Adrenal gland (tissue), 12 donors: Measurements from ENCODE around the gene MAP2K1. TPM values are rescaled to one million over a fixed set of nuclear protein-coding genes. Genes with fewer than 3 reads are reported as not detected.

Source experiments
- DNase-seq, 7 donors: peaks; one replicate each; pipeline ENCODE4 v3.0.0-alpha.2; 2019 to 2020
- H3K27ac ChIP-seq, 5 donors: fragments of 200-600 bp; sonication (generic) in 4 of 5; 1 replicate in 3 of 5; 2 replicates in 2 of 5; pipeline versions ENCODE4 v1.5.1 to v1.8.0; 2016 to 2020; ENCODE audit warnings: mild to moderate bottlenecking in 1 of 5
- H3K27me3 ChIP-seq: fragments of 200-600 bp; 2 replicates; pipeline ENCODE4 v1.8.0; 2021
- H3K36me3 ChIP-seq, 2 donors: fragments of 200-600 bp; replicated peaks in 1 of 2; 1 replicate in 1 of 2; 2 replicates in 1 of 2; pipeline versions ENCODE4 v1.5.1 to v1.8.0; 2018 to 2022
- H3K4me1 ChIP-seq, 2 donors: fragments of 200-600 bp; replicated peaks in 1 of 2; 1 replicate in 1 of 2; 2 replicates in 1 of 2; pipeline versions ENCODE4 v1.5.1 to v1.8.0; 2018 to 2021
- H3K4me3 ChIP-seq, 4 donors: fragments of 200-600 bp; sonication (generic) in 3 of 4; one replicate each; pipeline ENCODE4 v1.5.1; 2016 to 2018
- H3K9me3 ChIP-seq, 3 donors: fragments of 200-600 bp; sonication (generic) in 1 of 3; replicated peaks in 1 of 3; 1 replicate in 2 of 3; 2 replicates in 1 of 3; pipeline versions ENCODE4 v1.5.1 to v1.8.0; 2016 to 2021
- POLR2A ChIP-seq, 2 donors: fragments of 450-650 bp; IDR thresholded peaks; one replicate each; pipeline ENCODE4 v1.6.1; 2017; ENCODE audit warnings: antibody characterized with exemption in 2 of 2, mild to moderate bottlenecking in 2 of 2, moderate library complexity in 1 of 2
- WGBS, 4 donors: extraction: QIAGEN DNeasy Blood & Tissue Kit in 2 of 4; methylation state at CpG; one replicate each; pipeline versions ENCODE4 v1.1.5 to v1.1.7; 2013 to 2017; 5-methylcytosine and 5-hydroxymethylcytosine counted together
- intact Hi-C, 2 donors: fragments of 100-400 bp; cut with DNase I; formaldehyde crosslinking; loops; one replicate each; pipeline versions ENCODE4 v1.14.1 to v1.15.0; 2022 to 2023
- polyA plus RNA-seq, 3 donors: library from polyadenylated mRNA; stranded (reverse); fragments of 200-250 nt in 2 of 3; fragments of 350-450 nt in 1 of 3; fragmentation: Illumina TruSeq in 1 of 3; extraction: RNeasy Lipid Tissue Mini Kit (QIAGEN cat#74804) in 1 of 3; gene quantifications; one replicate each; pipeline ENCODE4 v1.2.3, GENCODE V29; 2013 to 2014
- total RNA-seq, 9 donors: library from RNA; depleted of rRNA in 4 of 9; stranded (reverse); fragments of >200 nt in 4 of 9; fragments of 120-200 nt in 1 of 9; fragmentation: NEBNext Ultra II Directional in 1 of 9; extraction: Animal tissue kit (Norgen Biotek cat#: 25700) in 1 of 9; gene quantifications; one replicate each; pipeline versions ENCODE4 v1.1.0 to v1.2.4, GENCODE V29; 2013 to 2023
- TF ChIP-seq, protein P1 (sequence below), 6 experiments: fragments of 450-650 bp in 4 of 6; fragments of 200-600 bp in 2 of 6; sonication (generic) in 1 of 6; IDR thresholded peaks; 1 replicate in 5 of 6; 2 replicates in 1 of 6; pipeline versions ENCODE4 v1.5.1 to v1.8.0; 2016 to 2021; ENCODE audit warnings: antibody characterized with exemption in 6 of 6, mild to moderate bottlenecking in 2 of 6, moderate library complexity in 1 of 6
- donor health status: healthy with polysubstance abuse.
- donor health status: Bipolar disorder and iron deficiency.
- donor health status: DM: yes; HTN: yes; CAD: no.
- donor health status: DM: no; HTN: no; CAD: no.
- donor health status: DM: no; HTN: no; CAD: no.
- donor health status: DM: yes; HTN: yes; CAD: no.

The MAP2K1 gene
- total and polyA plus RNA-seq, 12 donors: 14.0 to 60.0 (median 45.9) TPM

DNA sequence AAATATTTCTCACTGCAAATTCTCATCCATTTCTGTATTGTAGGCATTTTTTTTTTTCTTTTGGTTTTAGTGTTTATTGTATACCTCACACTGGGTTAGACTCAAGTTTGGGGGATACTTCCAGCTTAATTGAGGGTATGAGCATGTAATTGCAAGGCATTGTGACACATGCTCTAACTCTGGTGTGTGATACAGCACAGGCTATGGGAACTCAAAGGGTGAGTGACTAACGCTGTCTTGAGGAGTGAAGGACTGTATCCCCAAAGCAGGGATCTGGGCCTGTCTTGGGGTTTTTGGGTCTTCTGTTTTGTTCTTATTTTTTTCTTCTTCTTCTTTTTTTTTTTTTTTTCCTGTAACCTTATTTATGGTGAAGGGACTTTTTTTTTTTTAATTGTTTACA, 26.9 kb downstream of the MAP2K1 start:
- Histone ChIP-seq H3K27me3 (no peaks in the 10 kb centered on the region), H3K27ac (no peak overlapping the region), H3K36me3 (no peaks in the 10 kb centered on the region), H3K4me3 (no peak overlapping the region), H3K4me1 (peaks cover 0 to 40% of the 10 kb centered on the region in 2 donors), H3K9me3 (no peaks in the 10 kb centered on the region)
- intact Hi-C loops: no loop called here
- WGBS, 4 donors: 87 to 100% (median 94%) methylated on average over 1 of the region's 1 CpG
- DNase-seq: no peak
- TF ChIP-seq, protein P1, sequence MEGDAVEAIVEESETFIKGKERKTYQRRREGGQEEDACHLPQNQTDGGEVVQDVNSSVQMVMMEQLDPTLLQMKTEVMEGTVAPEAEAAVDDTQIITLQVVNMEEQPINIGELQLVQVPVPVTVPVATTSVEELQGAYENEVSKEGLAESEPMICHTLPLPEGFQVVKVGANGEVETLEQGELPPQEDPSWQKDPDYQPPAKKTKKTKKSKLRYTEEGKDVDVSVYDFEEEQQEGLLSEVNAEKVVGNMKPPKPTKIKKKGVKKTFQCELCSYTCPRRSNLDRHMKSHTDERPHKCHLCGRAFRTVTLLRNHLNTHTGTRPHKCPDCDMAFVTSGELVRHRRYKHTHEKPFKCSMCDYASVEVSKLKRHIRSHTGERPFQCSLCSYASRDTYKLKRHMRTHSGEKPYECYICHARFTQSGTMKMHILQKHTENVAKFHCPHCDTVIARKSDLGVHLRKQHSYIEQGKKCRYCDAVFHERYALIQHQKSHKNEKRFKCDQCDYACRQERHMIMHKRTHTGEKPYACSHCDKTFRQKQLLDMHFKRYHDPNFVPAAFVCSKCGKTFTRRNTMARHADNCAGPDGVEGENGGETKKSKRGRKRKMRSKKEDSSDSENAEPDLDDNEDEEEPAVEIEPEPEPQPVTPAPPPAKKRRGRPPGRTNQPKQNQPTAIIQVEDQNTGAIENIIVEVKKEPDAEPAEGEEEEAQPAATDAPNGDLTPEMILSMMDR (IDR thresholded peaks at IDR 0.05): no peak
- TF ChIP-seq POLR2A (IDR thresholded peaks at IDR 0.05): no peak

DNA sequence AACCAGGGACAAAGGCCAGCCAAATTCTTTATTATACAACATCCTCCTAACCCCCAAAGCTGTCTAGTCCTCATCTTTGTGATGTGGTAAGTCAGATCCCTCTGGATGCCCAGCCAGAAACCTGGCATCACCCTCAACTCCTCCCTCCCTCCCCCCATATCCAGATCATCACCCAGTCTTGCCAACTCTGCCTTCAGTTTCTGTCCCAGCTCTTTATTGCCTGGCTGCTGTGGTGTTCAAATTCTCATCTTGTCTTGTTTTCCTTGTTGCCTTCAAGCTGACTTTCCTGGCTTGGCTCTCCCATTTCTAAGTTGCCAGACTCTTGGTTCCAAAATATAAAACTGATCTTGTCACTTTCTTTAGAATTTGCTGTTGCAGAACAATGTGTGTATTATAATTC, 28.6 kb downstream of the MAP2K1 start:
- intact Hi-C loops: no loop called here
- Histone ChIP-seq H3K27me3 (no peaks in the 10 kb centered on the region), H3K9me3 (no peaks in the 10 kb centered on the region), H3K4me3 (no peak overlapping the region), H3K27ac (no peak overlapping the region), H3K4me1 (peaks cover 0 to 36% of the 10 kb centered on the region in 2 donors), H3K36me3 (no peaks in the 10 kb centered on the region)
- no peak for DNase-seq
- TF ChIP-seq POLR2A (IDR thresholded peaks at IDR 0.05): no peak
- TF ChIP-seq, protein P1 (IDR thresholded peaks at IDR 0.05): no peak

DNA sequence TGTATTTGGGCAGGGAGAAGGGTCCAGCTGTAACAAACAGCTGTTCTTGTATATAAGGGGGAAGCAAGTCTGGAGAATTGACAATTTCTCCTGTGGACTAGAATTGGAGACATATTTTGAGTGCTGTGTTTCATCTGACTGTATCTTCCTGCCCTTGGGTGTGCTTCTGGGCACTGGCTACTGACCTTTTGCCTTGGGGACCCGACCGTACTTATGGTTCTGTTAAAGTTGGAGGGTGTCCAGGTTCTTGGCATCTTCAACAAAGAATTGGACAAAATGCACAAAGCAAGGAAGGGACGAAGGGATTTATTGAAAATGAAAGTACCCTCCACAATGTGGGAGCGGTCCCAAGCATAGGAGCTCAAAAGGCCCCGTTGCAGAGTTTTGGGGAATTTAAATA, 31.0 kb downstream of the MAP2K1 start:
- peak overlapping the region in 1 of 5 donors; percentile 66 for H3K27ac ChIP-seq
- no peak for TF ChIP-seq POLR2A (IDR thresholded peaks at IDR 0.05)
- TF ChIP-seq, protein P1 (IDR thresholded peaks at IDR 0.05): no peak
- H3K27me3 ChIP-seq: no peaks in the 10 kb centered on the region
- 30 to 48% (median 37%) methylated on average over 5 of the region's 5 CpGs for WGBS, 4 donors
- peaks cover 0 to 20% of the 10 kb centered on the region in 2 donors for H3K4me1 ChIP-seq
- intact Hi-C loops: no loop called here
- H3K36me3 ChIP-seq: no peaks in the 10 kb centered on the region
- H3K4me3 ChIP-seq: peak overlapping the region in 1 of 4 donors; percentile 43
- peak in 3 of 7 donors; percentile 17 to 25 (median 21) for DNase-seq
- H3K9me3 ChIP-seq: no peaks in the 10 kb centered on the region

DNA sequence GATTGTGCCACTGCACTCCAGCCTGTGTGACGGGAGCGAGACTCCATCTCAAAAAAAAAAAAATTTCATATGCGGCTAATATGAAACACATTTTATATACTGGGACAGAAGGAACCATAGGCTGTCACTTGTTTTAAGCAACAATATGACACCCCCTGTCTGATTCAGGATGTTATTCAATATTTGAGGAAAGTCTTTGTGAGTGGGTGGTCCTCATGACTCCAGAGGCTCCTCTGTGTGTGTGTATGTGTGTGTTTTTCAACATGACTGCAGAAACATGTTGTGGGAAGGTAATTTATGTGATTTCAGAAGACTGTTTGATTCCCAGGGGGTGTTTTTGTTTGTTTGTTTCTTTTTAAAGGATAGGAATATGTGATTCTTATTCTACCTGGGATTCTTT, 32.8 kb downstream of the MAP2K1 start:
- DNase-seq: no peak
- intact Hi-C loops: no loop called here
- no peaks in the 10 kb centered on the region for H3K36me3 ChIP-seq
- 95 to 100% (median 98%) methylated on average over 3 of the region's 3 CpGs for WGBS, 4 donors
- no peaks in the 10 kb centered on the region for H3K9me3 ChIP-seq
- no peaks in the 10 kb centered on the region for H3K27me3 ChIP-seq
- H3K4me1 ChIP-seq: peaks cover 0 to 18% of the 10 kb centered on the region in 2 donors
- no peak for TF ChIP-seq POLR2A (IDR thresholded peaks at IDR 0.05)
- TF ChIP-seq, protein P1 (IDR thresholded peaks at IDR 0.05): no peak
- H3K27ac ChIP-seq: no peak overlapping the region
- no peak overlapping the region for H3K4me3 ChIP-seq
